Renal cortical epithelial cell (primary cell): ENCODE data around the gene ATP6V1C2. TPM values are rescaled to one million over a fixed set of nuclear protein-coding genes. Genes with fewer than 3 reads are reported as not detected.
A peak's percentile ranks its signal among the peaks of the same experiment; 100 is the strongest.
"Not testable (repeated sequence)": the region's sequence is repeated elsewhere in the genome, so short reads cannot be mapped to it uniquely, and the experiment has no call there.

Experiments
- DNase-seq: peaks from one replicate; pipeline ENCODE4 v3.0.0-alpha.2; 2011; ENCODE audit warnings: low read depth
- total RNA-seq: library from RNA; depleted of rRNA; stranded (reverse); fragments of >200 nt; gene quantifications from 2 replicates; pipeline ENCODE4 v1.2.3, GENCODE V29; 2014

The ATP6V1C2 gene
- total RNA-seq, 1 donor from 2014 or later = 0.05 TPM

DNA sequence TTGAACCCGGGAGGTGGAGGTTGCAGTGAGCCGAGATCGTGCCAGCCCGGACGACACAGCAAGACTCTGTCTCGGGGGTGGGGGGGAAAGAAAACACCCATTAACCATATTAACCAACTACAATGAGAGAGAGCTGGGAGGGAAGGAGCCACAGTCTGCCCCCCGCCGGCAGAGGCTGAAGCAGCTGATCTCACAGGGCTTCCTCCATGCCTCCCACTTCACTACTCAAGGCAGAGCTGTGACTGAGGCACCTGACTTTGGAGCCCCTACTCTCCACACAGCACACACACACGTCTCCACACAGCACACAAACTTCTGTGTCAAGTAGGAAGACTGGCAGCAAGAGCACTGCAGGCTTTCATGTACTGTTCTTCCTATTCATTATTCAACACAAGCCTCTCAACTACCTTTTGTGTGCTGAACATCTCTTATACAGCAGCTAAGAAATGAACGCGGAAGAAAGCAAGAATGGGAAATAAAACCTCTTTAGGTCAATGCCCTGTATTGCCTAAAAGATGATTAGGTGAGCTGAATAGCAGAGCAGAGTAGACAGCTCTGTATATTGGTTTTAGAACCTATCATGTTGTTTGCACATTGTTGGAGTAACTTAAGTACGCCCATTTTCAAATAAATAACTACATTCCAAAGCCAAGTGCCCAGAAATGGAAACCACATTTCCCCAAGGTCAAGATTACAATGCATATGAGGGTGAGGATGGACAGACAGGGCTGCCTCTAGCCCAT lies 65.0 kb downstream of the ATP6V1C2 start:
- no peak for DNase-seq

DNA sequence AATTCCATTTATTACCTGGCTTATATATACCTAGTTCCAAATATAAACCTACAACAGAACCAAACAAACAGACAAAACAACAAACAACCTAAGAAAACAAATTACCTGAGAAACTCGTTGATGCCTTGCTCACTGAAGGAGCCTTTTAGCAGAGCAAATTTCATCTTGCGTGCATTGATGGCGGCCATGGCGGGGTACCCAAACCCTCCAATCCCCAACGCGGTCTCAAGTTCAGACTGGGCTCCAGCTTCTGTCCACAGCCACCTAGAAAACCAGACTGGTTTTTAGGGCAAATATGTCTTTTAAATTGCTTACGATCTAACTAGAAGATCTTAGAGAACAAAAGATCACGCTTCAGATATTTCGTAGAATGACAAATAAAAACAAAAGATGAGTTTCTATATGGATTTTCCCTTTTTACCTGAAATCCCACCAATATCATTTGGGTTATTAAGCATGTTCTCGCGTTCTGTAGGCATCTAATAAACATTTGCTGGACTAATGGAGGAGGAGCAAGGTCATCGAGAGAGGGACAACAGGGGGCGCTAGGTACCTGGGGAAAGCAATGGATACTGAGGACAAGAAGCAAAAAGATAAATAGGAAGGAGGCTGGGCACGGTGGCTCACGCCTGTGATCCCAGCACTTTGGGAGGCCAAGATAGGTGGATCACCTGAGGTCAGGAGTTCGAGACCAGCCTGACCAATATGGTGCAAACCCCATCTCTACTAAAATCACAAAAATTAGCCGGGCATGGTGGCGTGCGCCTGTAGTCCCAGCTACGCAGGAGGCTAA lies 65.9 kb downstream of the ATP6V1C2 start:
- no peak for DNase-seq

DNA sequence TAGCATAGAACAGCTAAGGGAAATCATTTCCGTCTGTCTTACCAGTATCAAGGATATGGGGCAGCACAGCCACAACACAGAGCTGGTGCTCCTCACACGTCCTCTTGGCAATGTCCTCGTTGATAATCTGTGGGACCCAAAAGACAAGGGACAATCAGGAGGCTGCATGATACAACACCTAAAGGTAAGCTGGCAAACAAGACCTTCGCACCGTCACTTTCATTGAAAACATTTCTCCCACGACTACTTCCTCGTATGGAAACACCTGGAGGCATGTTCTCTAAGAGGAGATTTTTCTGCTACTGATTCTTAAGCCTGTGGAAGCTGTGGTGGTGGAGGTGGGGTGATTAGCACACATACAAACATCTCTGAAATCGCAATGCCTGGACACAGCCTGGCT lies 67.4 kb downstream of the ATP6V1C2 start:
- DNase-seq = no peak

DNA sequence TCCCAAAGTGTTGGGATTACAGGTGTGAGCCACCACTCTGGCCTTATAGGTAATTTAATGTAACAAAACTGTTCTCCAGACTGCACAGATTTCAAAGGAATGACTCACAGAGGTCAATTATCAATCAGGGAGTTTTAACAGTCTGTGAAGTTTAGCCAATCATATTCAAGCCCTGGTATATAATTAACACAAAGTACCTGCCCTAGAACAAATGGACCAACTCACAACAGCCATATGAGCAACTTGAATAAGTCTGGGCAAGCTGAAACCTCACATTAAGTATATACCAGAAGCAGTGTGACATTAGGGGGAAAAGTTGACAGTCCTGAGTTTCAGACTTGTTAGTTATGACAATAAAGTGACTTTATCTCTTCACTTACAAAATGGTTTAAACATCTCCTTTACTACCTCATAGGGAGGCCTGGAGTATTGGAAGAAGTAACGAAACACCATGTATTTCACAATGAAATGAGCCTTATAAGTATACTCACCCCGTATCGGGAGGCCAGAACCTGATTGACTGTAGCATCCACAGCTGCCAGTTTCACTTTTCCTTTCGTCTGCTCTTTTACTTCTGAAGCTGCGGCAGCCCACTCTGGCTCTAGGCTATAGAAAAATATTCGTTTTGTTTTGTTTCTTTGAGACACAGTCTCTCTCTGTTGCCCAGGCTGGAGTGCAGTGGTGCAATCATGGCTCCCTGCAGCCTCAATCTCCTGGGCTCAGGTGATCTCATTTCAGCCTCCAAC lies 69.0 kb downstream of the ATP6V1C2 start:
- DNase-seq = peak; percentile 97

DNA sequence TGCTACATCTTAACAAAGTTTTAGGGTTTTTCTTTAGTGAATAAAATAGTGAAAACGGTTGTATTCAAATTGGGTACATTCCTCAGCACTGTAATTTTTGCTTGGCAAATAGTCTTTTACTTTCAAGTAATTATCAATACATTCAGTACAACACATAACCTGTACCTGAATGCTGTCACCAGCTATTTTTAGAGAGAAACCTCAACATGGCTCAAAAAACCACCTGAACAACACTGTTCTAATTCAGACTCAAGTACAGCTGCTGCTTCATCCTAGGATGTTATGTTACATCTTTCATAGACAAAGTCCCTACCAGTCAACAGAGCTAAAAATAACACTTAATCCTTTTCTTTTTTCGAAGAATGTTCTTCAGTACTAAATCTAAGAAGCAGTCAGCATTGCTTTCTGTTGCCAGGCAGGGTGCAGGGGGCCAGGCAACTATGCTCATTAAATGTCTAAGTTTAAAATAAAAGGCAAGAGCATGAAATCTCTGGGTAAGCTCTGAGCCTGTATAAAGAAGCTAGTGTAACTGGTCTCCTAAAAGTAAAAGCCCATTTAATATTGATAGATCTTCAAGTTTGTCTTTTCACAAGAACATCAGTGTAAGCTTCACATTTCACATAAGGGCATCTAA lies 70.7 kb downstream of the ATP6V1C2 start:
- no peak for DNase-seq

DNA sequence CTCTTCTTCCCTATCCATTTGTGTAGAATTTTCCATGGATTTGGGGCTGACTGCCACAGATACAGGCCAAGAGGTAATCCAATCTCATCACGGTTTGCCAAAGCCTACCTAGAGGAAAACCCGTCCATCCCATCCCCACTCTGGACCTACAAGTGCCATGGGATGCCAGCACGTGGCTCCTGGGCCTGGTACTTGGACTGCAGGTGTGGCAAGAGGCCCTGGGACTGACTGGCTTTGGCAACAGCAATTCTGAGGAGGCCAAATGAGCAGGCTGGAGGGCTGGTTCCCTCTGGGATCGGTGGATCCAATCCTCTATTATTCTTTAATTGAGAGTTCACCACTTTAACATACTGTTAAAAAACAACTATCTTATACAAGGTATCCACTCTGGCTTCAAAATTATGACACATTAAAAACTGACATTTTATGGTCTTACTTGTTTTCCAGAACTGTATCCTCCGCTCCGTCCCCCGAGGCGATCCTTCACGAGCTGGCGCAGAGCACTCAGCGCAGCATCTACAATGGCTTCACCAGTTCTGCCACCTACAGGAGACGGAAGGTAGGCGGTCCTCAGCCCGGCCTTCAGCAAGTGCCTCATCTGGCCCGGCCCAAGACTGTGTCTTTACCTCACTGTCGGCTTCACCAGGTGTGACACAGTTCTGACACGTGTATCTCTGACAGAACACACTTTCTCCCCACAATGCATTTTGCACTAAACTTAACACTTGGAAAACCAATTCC lies 71.4 kb downstream of the ATP6V1C2 start:
- no peak for DNase-seq

DNA sequence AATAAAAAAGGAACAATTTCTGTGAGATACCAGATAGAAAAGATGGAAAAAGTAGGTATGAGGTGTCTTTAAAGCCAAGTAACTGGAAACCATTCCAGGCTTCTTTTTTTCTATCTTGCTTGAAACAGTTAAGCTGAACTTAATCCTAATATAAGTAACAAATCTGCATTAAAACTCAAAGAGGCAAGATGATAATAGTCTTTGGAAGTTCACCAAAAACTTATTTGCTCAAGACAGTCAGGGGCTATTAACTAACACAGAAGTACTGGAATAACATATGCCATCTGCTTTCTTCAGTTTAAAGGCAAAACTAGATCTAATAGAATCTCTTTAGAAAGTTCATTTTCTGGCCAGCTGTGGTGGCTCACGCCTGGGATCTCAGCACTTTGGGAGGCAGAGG lies 72.4 kb downstream of the ATP6V1C2 start:
- no peak for DNase-seq

DNA sequence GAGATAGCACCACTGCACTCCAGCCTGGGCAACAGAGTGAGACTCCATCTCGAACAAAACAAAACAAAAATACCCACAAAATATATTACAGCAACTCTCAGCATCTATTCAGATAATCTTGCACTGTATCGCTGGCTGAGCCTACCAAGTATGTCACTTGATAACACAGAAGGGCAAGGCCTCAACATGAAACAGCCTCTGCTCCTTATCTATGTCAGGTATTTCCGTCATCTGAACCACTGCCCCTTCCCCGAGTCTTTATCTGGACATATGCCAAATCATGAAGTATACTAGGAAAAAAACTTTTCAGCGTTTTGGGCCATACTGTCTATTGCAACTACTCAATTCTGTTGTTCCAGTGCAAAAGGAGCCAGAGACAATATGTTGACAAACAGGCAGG lies 73.4 kb downstream of the ATP6V1C2 start:
- DNase-seq = no peak

DNA sequence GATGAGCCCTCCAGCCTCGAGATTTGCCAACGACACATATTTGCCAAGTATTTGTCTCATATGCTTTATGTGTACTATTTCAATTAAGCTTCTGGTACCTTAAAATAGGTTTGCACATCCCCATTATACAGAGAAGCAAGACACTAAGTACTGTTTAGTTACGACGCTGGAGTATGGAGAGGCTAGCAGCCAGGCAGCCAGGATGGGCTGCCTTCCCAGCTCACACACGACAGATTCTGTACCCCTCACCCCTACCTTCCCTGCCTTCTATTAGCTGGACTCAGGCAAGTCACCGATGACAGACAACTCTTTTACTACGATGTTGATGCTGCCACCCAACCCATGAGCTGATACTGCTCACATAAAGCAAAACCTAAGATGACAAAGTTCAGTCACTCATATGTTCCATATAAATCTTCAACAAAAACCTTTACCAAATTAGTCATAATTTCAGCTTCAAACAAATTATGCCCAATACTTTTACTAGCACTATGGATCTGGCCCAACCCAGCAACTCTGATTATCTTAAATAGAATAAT lies 74.1 kb downstream of the ATP6V1C2 start:
- no peak for DNase-seq

DNA sequence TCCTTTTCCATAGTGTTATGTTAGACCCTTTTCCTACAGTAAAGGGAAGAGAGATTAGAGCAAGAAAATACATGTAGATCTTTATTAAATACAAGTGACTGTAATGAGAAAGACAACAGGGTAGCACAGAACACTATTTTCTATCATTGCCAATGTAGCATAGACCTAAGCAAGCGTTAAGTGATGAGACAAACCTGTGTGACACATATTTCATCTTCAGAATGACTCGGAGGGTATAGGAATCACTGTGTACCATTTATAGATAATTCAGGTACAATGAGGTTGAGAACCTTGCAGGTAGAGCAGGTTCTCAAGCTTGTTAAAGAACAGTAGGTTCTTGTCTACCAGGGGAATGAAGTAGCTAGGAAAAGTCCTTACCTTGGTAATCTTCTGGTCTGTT lies 75.3 kb downstream of the ATP6V1C2 start:
- DNase-seq = no peak

DNA sequence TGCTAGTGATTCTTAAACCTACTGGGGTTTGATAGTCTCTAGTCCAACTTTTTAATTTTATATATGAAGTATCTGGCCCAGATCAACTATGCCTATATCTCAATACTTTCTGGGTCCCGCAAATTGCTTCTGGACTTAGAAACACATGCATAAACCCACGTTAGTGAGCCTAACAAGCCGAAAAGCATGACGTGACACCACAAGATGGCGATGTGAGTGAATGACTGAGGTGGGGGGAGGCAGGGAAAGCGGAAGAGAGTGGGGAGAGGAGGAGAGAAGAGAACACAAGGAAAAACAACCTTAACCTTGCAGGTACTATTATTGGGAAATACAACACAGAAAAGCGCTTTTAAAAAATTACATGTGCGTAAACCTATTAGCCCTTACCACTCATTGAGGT lies 77.4 kb downstream of the ATP6V1C2 start:
- DNase-seq = no peak

DNA sequence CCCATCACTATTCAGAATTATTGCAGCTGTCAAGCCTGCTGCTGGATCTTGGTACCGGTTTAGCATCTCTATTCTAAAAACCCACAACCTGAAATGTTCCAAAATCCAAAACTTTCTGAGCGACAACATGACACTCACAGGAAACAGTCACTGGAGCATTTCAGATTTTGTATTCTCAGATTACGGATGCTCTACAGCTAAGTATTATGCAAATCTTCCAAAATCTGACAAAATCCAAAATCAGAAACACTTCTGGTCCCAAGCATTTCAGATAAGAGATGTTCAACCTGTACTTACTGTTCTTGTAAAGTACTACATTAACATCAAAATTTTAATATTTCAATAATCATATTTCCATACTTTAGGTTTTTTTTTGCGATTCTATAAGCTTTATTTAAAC lies 78.7 kb downstream of the ATP6V1C2 start:
- DNase-seq = no peak

DNA sequence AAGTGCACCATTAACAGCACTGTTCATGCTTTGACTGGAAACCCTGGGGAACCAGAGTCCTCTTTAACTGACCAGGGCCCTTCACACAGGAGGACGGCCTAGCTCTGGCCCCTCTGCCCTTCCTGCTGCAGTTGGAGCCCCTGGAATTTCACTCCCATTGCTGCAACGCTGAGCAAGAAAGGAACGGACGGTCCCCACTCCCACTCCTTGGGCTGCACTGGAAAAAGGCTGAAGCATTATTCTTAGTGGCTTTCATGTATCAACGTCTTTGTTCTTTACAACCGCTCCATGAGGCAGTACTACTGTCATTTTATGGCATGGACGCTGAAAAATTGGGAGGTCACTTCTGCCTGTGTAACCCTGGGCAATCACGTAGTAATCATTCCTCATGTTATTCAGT lies 81.2 kb downstream of the ATP6V1C2 start:
- DNase-seq = no peak

DNA sequence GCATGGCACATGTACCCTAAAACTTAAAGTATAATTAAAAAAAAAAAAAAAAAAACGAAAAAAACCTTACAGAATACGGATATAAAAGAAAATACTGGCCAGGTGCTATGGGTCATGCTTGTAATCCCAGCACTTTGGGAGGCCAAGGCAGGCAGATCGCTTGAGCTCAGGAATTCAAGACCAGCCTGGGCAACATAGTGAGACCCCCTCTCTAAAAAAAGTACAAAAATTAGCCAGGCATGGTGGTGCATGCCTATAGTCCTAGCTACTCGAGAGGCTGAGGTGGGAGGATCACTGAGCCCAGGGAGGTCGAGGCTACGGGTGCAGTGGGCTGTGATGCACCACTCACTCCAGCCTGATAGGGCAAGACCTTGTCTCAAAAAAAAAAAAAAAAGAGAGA lies 84.6 kb downstream of the ATP6V1C2 start:
- DNase-seq = not testable (repeated sequence)

DNA sequence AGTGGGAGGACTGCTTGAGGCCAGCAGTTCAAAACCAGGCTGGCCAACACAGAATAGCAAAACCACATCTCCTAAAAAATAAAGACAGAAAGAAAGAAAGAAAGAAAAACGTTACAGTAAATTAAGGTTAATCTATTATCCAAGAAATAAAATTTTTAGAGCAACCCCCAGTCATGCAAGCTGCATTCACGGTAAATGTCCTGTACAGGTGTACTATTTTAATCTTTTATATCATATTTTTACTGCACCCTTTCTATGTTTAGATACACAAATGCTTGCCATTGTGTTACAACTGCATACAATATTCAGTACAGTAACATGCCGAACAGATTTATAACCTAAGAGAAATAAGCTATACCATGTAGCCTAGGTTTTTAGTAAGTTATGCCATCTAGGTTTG lies 85.1 kb downstream of the ATP6V1C2 start:
- no peak for DNase-seq

DNA sequence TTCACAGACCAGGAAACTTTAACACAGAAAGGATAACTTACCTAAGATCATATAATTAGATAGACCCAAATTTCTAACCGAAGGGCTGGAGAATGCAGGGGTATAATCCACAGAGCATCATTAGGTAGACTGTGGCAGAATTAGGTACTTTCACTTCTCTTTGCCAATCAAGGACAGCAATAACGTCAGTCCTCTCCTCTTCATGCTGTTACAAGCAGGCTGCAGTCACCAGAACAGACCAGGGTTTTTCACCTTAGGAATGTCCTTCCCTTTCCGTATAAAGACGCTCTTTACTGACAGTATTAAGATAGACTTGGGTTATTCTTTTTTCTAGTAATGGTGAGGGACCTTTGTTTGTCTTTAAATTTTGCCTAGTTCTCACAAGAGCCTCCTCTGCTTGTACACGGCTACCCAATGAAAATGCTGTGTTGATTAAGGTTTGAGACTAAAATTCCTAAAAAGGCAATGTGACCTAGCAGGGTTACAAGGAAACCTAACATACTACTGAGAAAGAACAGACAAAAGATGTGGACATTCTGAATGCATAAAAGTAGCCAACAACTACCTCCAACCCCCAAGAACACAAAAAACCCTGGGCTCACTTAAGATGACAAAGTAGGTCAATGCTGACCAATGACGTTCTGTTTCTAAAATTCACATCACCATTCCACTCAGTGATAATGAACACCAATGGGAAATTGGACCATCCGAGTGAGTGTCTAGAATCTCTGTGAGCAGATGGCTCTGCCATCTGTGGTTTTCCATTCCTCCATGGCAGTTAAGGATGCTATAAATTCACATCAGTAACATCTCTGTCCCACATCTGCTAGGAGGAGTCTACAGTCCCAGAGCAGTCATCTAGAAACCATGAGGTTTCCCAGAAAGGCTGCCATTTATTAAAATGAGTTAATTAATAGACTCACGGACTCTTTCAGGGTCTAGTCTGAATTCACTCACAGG lies 89.1 kb downstream of the ATP6V1C2 start:
- DNase-seq = peak; percentile 28

DNA sequence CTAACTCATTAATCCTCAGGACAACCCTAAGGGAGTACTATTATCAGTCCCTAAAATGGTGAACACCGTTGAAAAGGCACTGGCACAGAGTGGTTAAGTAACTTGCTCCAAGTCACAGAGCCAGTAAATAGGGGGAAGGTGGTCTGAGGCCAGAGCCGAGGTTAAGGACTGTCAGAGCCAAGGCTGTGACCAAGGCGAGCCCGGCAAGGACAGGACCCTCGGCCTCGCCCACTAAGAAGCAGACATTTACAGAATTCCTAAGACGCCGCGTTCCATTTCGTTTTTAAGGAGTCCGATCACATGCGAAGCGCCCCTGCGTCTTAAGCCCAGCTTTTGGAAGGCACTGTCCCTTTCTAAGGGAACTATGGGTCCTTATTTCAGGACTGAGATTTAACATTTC lies 90.1 kb downstream of the ATP6V1C2 start:
- peak; percentile 19 for DNase-seq

DNA sequence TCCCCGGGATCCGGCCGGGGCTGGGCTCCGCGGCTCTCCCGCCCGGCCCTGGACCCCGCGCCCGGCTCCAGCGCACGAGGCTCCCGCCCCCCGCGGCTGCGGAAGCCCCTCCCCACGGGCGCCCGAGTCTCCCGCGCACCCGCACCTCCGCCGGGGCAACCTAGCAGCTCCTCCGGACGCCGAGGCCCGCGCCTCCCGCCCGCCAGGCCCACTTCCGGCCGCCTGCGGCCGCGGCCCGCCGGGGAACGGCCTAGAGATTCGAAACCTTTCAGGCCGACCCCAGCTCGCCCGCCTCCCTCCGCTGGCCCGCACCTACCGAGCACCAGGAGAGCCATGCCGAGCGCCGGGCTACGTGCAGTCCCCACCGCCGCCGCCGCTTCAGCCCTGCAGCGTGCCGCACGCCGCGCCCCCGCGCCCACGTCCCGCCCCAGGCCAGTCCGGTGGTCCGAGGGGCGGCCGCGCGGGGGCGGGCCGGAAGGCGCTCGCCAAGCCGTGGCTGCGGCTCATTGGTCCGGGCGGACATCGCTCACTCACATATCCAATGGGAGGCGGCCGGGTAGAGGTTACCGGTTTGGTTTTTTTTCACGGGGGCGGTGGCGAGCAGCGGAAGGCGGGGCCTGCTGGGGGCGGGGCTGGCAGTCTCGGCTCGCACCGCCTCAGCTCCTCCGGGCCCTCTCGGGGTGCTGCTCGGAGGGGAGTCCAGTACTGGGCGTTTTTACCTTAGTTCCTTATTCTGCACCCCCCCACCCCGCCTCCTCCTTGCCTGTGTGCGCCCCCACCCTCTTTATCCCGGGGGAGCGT lies 91.1 kb downstream of the ATP6V1C2 start, which contains the start of gene PDIA6:
Gene PDIA6, minus strand, starts transcription at position 424 of the 801 bp plus-strand sequence. Its CDS starts 89 bp downstream, at position 335.
- peak; percentile 84 for DNase-seq
